NCI-H187 (cell line): Measurements from ENCODE around the gene CEPT1.

Source experiments
- DNase-seq, 2 experiments: peaks; one replicate each; lab custom pipeline; 2025; lab: John Stamatoyannopoulos, UW

Gene CEPT1

DNA sequence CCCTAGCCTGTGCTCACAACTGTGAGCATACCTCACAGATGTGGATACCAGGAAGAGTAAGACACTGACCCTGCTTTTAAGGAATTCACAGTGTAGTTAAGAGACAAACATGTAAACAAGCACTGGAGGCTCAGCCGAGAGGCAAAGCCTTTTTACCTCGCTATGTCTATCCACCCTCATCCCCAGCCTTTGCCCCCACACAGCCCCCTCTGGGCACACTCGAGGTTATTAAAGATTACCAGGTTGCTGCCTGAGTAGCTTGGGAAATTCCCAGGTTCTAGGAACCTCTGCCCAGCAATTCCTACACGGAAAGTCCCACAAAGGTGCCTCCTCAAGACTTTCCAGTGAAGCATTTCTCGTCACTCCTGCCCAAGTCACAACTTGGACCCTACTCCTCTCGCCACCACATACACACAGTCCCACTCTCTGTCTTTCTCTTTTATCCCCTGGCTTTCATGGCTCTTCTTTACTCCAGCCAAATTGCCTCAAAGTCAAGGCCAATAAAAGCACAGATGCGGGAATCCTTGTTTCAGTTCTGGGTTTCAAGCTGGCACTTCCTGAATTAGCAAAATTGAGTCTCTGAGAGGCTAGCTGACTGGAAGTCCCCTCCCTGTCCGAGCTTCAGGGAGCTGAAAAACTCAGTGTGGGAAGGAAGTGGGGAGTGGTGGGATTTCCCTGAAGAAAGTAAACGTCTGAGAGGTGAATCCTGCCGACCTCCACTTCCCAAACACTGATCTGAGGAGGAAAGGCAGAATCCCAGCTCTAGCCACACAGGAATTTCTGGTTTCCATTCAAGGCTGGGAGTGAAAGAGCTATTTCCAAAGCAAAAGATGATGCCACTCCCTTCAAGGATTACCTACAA, 52.9 kb downstream of the CEPT1 start:
- no peak for DNase-seq

DNA sequence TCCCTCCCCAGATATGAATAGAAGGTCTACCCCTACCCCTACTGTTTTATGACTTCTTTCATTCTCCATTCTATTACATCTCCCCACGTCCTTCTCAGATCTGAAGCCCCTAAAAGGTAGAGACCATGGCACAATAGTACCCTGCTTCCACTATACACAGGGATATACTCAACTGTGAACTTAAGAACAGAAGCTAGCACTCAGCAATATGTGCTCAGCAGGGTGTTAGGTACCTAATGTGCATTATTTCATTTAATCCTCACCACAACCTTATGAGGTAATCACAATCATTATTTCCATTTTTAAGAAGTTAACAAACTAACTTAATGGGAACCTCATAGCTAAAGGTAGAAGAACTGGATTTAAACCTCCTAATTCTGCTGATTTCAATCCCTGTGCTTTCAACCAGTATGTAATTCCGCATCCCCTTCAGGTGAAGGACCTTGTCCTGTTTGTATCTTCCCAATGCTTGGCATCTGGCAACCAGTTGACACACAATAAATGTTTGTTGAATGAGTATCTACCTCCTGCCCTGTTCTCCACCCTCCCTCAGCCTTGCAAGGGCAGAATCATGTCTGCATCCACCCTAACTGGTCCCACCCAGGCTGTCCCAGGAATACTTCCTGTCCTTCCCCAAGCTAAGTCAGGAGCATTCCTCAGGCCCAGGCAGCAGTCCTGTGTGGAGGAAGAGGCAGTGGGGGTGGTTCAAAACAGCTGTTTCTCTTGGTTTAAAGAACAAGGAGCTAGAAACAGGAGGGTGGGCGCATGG, 53.9 kb downstream of the CEPT1 start:
- DNase-seq: no peak

DNA sequence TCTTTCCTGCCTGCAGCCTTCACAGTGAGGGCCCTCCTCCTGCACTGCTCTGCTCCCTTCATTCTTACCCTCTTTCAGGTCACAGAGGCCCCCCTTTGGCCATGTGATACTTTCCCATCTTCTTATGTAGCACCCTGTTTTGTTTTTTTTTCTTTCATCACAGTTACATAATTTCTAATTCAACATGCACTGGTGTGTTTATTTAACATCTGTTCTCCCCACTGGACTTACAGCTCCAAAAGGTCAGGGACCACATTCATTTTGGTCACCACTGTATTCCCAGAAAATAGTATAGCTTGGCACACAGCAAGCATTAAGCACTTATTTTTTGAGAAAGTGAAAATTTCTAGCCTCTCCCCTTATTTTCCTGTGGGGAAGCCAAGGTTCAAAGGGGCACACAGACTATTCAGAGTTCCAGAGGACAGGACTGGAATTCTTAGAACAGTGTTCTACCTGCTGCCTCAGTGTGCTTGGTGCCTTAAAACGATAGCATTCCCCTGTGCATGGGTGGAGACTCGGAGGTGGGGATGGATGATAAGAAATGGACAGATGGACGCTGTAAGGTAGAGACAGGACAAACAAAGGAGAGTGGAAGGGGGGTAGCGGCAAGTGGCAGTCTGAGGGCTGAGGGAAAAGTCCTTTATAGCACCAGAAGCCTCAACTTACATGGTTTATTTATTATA, 55.1 kb downstream of the CEPT1 start:
- DNase-seq: no peak

DNA sequence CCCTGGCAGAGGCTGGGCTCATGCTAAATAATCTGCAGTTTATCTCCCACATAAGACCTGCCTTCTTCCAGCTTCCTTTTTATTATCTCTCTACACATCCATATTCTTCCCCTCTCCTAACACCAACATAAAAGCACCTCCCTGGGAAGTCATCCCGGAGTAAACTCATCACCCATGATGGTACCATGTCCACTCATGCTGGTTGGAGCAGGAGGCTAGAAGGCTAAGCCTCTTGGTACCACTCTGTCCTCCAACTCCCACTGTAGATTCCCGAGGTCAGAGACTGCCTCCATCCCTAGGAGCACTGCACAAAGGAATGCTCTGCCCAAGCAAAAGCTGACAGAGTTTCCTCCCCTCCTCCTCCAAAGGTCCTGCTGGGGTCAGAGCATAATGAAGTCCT, 56.2 kb downstream of the CEPT1 start:
- DNase-seq: no peak

DNA sequence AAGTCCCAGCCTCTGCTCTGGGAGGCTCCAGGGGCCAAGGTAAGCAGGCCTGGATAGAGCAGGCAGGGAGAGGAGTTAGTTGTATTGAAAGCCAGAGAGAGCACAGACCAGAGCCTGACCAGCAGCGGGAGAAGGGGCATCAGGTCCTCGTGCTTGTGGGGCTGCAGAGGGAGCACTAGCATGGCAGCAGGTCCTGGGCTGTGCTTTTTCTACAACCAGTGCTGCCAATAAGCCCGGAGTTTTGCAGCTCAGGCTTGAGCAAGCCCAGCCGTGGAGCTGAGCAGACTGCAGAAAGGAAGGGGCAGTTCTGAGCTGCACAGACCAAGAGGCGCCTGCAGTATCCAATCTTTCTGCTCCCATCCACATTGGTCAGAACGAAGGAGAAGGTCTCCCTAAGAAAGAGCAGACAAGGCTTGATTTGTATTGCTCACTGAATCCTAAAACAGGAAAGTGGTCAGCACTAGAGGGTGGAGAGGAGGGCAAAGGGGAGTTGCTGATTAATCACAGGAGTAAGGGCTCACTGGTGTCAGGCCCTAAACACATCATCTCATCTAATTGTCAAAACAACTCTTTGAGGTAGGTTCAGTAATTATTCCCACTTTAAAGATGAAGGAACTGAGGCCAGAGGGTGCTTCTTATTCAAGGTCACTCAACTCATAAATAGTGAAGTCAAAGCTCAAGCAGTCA, 57.7 kb downstream of the CEPT1 start:
- DNase-seq: no peak

DNA sequence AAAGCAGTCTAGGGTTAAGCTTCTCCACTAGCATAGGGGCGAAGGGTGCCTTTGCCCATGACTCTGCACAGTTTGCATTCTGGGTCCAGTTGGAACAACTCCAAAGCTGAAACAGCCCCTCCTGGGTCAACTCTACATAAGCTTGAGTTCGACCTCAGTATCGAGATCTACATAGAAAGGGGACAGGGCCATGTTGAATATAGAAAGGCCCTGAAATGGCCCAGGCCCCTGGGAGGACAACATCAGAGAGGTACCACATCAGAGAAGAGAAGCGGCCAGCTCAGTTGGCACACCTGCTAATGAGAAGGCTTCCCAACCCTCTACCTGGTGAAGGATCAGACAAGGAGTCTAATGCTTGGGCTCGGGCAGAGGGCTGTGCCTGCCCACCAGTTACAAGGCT, 58.8 kb downstream of the CEPT1 start:
- DNase-seq: no peak

DNA sequence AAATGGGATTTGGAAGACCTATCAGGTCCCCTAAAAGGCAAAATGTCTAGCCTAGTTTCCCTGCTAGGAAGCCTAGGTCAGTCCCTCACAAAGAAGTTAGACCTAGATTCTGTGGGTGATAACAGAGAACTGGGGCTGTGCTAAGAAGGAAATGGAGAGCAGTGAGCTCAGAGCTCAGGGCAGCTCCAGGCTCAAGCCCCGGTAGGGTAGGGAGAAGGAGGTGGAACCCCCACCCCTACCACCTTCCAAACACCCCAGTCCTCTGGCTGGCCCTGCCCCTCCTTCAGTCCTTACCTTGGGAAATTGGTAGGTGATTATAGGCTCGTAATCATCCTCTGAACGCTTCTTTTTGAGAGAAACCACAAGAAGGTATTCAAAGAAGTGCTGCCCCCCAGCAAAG, 59.3 kb downstream of the CEPT1 start:
- no peak for DNase-seq

DNA sequence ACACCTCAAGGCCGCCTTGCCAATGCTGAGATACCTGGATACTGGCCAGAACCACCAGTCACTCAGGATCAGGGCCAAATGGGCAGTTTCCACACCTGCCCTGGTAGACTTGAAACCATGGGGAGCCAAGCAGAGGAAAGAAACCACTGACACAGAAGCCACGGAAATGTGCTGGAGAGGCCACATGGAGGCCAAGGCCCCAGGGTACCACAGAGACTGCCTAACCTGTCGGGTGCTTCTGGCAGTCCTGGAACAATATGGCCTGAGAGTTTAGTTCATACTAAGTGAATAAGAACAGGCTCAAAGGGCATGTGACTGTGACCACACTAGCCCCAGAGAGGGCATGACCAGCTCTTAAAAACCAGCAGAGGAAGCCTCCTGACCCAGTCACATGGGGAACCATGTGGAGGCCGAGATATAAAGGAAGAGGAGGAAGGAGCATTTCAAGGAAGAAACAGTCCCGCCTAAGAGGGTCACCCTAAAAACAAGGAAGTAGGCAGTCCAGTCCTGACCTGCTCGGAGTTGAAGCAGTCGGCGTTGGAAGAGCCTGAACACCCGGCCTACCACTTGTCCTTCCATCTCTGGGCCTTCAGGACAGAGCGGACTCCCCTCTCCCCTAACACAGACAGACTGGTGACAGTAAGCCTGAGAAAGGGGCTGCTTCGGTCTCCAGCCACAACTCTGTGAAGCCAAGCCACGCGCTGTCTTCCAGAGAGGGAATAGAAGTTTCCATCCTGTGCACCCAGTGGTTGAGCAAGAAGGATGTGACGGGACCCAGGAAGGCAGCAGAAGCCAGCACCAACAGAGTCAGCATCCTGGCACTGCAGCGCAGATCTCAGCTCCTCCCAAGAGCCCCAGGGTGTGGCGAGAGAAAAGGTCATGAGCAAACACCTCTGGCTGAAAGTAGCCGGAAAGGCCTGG, 60.1 kb downstream of the CEPT1 start, which contains the start of gene DENND2D:
TSS of gene DENND2D (minus strand) at position 766 of the 921 bp plus-strand sequence. CDS start at position 579, 187 bp downstream.
- DNase-seq: no peak

DNA sequence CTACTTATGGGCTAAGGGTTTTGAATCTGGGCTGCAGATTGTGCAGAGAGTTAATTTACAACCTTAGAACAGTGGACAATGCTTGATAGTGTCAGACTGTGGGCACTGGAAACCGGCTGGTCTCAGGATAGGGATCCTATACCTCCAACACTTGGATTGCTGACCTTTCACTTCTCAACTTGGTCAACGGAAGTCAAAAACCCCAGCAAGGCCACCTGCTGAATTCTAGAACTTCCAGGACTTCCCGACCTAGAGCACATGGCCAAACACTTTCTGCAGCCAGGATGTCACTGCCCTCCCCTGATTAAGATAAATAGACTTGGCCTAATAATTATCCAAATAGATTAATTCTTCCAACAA, 60.8 kb downstream of the CEPT1 start:
- DNase-seq: no peak

DNA sequence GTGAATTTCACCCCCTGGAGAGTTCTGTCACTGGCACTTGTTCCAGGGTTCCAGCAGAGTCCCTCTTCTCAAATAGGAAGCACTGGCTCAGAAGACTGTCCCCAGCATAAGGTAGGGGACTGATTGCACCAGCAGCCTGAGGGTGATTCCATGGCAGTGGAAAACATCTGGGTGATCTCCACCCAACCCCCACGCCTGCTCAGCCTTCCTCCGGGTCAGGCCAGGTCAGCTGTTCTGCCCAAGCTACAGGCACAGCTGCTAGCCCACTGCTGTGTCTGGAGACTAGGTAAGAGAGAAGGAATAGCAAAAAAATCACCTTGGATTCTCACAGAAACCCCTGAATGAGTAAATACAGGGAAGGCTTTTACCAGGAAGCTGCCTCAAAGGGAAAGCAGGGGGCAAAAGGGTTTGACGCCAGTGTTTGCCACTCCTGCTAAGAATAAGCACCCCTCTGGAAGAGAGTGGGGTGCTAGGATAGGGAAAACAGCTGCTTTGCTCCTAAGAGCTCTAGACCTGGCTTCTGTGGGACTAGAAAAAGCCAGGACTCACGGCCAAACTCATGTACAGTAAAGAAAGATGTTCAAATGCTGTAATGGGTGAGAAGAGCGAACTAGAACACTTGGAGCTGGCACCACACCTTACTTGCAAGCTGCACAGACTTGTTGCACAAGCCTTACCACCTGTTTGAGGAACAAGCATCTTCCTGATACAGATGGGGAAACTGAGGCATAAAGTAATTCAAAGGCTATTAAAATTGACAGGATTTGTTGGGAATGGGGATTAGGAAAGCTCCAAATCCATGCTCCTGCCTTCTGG, 61.5 kb downstream of the CEPT1 start:
- DNase-seq: no peak

DNA sequence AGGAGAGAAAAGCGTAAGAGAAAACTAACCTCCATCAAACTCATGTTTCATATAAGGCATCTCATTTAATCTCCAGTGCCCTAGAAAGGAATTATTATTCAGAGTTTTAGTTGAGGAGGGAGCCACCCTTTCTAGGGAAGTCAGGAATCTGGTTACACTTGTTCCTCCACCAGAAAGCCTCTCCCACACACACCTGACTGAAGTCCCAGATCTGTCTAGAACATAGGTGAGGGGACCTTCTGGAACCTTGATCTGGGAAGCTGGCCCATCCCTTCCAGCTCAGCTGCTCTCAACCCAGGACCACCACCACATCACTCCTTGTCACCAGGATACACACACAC, 62.3 kb downstream of the CEPT1 start:
- DNase-seq: no peak

DNA sequence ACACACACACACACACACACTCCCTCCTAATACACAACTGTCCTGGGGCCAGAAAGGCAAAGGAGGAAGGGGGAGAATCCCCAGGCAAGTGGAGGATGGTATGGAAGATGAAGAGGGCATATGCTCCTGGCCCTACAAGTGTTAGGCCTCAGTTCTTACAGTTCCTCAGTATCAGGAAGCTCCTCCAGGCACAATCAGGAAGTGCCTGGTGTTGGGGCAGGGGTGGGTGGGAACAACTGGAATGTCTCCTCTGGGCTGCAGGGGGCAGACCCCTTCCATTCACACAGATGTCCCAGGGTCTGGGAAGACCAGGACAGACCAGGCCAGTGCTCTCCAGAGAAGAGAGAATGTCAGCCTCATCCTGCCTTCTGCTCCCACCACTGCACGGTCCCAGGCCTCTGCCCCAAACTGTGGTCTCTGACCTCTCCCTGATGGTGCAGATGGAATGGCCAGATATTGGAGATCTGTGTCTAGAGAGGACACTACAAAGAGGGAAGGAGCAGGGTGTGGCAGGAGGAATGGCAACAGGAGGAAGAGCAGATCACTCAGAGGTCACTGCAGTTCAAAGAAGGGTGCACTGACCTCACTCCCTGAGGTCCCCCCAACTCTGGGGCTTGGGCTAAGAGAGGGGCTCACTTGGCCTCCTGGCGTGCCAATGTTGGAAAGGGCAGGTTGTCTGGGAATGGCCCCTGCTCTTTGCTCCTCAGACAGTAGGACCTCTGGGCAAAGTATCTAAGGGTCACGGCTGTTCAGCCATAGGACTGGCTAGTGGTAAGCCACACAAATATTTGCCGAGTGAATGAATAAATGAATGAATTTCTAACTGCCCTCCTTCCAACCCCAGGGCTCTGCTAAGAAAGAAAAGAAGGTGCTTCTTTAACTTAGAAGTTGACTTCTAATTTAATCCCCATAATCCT, 62.9 kb downstream of the CEPT1 start:
- no peak for DNase-seq

DNA sequence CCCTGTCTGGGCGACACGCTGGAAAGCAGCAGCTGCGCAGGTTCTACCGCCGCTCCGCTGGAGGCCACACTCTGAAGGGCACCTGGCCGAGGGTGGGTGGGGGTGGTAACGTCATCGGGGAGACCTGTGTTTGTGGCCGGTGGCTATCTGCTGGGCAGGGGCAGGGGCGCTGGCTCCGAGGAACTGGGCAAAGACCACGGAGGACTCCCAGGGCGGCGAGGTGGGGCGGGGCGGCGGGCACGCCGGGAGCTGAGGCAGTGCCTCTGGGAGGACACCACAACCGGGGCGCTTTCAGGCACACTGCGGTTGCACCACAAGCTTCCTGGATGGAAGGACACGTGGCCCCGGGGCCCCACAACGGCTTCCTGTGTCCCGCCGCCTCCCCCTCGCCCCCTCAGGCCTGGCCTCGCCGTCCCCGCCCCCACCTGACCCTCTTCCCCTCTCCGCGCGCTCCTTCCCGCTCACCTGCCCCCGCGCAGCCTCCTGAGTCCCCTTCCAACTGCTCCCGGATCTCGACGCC, 63.7 kb downstream of the CEPT1 start:
- no peak for DNase-seq

DNA sequence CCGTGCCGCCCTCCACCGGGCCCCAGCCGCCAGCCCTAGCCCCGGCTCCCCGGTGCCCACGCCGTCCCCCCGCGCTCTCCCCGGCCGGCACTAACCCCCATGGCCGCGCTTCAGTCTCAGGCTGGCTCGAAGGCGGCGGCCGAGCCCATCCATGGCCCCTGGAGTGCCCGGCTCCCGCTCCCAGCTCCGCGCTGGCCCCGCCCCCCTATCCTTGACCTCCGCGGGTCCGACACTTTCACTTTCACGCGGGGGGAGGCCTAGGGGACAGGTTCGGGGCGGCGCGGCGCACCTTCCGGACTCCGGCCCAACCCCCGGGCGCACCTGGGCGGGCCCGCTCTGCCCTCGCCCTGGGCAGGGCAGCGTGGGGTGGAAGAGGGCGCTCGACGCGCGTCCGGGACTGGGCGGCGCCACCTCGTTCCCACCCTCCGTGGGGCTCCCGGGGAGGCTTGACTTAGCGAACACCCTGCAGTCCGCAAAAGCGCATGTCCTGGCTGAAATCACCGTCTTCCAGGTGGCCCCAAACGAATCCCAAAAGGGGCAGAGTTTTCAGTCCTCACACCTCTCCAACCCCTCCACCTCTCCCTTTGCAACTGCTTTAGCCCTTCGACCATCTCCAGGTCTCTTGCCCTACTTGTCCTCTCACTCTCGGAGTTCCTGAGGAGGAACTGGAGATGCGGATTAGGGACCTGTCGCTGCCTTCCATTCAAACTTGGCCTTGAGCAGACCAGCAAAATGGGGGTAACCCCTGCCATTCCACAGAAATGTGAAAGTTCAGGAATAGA, 64.4 kb downstream of the CEPT1 start:
- DNase-seq: no peak

DNA sequence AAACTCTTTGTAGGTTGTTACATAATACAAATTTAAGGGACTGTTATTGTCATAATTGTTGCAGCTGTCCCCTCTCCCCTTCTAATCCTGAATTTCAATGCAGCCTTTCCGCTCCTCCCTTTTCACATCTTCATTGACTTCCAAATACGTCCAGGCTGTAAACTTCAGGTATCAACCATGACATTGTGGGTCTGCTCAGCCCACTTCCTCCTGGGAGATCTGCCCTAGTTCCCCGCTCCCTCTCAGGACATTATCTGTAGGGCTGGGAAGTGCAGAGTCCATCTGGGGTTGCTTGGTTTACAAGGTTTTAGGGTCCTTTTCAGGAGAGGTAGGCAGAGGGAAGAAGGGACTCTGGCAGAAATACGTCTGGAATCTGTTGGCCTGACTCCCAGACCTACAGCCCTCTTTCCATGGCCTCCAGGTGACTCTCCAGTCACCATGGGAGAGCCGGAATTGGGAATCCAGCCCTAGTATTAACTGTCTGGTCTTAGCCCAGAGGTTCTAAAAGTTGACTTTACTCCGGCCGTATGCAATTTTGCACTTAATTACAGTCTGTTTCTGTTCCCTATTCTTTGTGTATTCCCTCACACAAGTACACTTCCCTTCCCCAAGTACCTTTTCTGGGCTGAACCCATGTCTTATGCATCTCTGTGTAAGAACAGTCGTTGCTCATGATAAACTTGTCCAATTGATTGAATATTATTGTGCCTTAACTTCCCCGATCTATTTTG, 65.1 kb downstream of the CEPT1 start:
- no peak for DNase-seq

DNA sequence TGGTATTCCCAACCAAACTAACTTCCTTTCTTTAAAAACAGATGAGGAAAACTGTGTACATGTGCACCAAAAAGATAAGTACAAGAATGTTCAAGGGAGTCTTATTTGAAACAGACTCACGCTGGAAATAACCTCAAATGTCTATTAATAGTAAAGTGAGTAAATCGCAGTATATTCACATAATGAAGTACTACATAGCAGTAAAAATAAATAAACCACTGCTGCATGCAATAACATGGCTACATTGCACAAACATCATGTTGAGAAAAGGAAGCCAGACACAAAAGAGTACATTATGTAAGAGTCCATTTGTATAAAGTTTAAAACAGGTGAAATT, 65.7 kb downstream of the CEPT1 start:
- no peak for DNase-seq

DNA sequence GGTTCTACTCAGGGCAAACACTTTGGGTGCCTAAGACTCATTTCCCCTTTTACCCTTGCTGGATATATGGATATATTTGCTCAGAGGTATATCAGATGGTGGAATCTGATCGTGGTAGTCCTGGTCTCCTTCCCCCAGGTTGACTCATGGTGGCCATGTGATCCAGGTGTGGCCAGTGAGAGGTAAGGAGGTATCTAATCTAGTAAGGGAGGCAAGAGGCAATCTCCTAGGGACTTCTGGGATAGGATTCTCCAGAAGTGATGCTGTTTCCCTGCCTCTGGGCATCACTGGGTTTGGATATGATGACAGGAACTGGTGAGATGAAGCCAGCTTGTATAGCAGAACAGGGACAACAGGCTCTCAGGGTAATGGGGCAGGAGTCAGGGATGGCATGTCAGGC, 68.9 kb downstream of the CEPT1 start:
- DNase-seq: no peak

DNA sequence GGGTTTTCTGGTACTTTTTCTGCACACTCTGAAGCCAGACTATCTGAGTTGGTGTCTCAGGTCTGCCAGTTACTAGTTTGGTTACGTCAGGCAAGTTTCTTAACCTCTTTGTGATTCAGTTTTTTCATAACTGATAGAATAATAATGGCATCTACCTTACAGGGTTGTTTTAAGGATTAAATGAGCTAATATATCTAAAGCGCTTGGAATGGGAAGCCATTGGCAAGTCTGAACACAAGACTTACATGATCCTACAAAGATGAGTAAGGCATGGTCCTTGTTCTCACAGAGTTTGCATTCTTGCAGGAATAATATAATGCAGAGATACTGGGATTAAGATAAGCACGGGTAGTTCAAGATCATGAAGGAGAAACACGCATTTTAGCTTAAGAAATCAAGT, 69.6 kb downstream of the CEPT1 start:
- no peak for DNase-seq
